OCI-LY7 (cell line): ENCODE data around the gene LPCAT1. TPM values are rescaled to one million over a fixed set of nuclear protein-coding genes. Genes with fewer than 3 reads are reported as not detected.

Experiments
- BruUV-seq: library from RNA; stranded (reverse); fragments of 400-500 nt; replicated peaks from 2 replicates; lab custom pipeline; 2021; lab: Mats Ljungman, UMichigan
- CTCF ChIA-PET: fragments of 300-600 bp; sonication (Branson Sonifier 250); formaldehyde crosslinking; loops from one replicate; lab custom pipeline; 2022; ENCODE audit warnings: antibody characterized with exemption; ENCODE audit not compliant: unreplicated experiment; lab: Charles Lee
- POLR2A ChIA-PET: fragments of 300-600 bp; sonication (Branson Sonifier 250); formaldehyde crosslinking; loops from one replicate; lab custom pipeline; 2022; ENCODE audit warnings: antibody characterized with exemption; lab: Charles Lee
- DNase-seq: peaks from one replicate; pipeline ENCODE4 v3.0.0-alpha.2; 2015; ENCODE audit warnings: low spot score
- H2AFZ ChIP-seq: fragments of 200-600 bp; sonication (generic), shearing (Covaris generic); 2 replicates; pipeline ENCODE4 v1.6.1; 2014; ENCODE audit warnings: mild to moderate bottlenecking, antibody characterized with exemption, low read length, moderate library complexity
- H3K27ac ChIP-seq: fragments of 200-600 bp; sonication (generic); 2 replicates; pipeline ENCODE4 v1.5.1; 2014; ENCODE audit warnings: mixed run types, low read depth, mild to moderate bottlenecking, moderate library complexity, low read length, inconsistent platforms; ENCODE audit not compliant: poor library complexity, severe bottlenecking
- H3K36me3 ChIP-seq: fragments of 200-600 bp; sonication (generic); 2 replicates; pipeline ENCODE4 v1.6.1; 2014; ENCODE audit warnings: mild to moderate bottlenecking, antibody characterized with exemption, low read length, moderate library complexity, mixed read lengths; ENCODE audit not compliant: insufficient read depth
- H3K4me1 ChIP-seq: fragments of 200-600 bp; sonication (generic); 2 replicates; pipeline ENCODE4 v1.5.1; 2014; ENCODE audit warnings: mild to moderate bottlenecking, low read length; ENCODE audit not compliant: insufficient read depth, poor library complexity, severe bottlenecking
- H3K4me2 ChIP-seq: fragments of 200-600 bp; sonication (generic); 2 replicates; pipeline ENCODE4 v1.6.1; 2014; ENCODE audit warnings: mild to moderate bottlenecking, low read length
- H3K4me3 ChIP-seq: fragments of 200-600 bp; sonication (generic); 2 replicates; pipeline ENCODE4 v1.5.1; 2014; ENCODE audit warnings: mild to moderate bottlenecking, low read depth, low read length; ENCODE audit not compliant: poor library complexity, severe bottlenecking
- H3K79me2 ChIP-seq: fragments of 200-600 bp; sonication (generic); 2 replicates; pipeline ENCODE4 v1.6.1; 2016; ENCODE audit warnings: low read depth, mild to moderate bottlenecking, low read length, moderate library complexity, mixed read lengths; ENCODE audit not compliant: insufficient read depth
- H3K9me2 ChIP-seq: fragments of 200-600 bp; sonication (generic); 2 replicates; pipeline ENCODE4 v1.6.1; 2016; ENCODE audit warnings: mild to moderate bottlenecking, low read length, mixed read lengths; ENCODE audit not compliant: insufficient read depth
- H3K9me3 ChIP-seq: fragments of 200-600 bp; sonication (generic); 2 replicates; pipeline ENCODE4 v1.6.1; 2014; ENCODE audit warnings: mild to moderate bottlenecking, mixed run types, low read length, mixed read lengths
- H4K20me1 ChIP-seq: fragments of 200-600 bp; sonication (generic); 2 replicates; pipeline ENCODE4 v1.6.1; 2014; ENCODE audit warnings: mild to moderate bottlenecking, antibody characterized with exemption, low read length, moderate library complexity, mixed read lengths; ENCODE audit not compliant: insufficient read depth
- CTCF ChIP-seq: fragments of 200-600 bp; sonication (generic); conservative IDR thresholded peaks from 2 replicates; pipeline ENCODE4 v1.5.1; 2014; ENCODE audit warnings: mild to moderate bottlenecking, antibody characterized with exemption, low read length, moderate library complexity, mixed read lengths
- EZH2phosphoT487 ChIP-seq: fragments of 200-600 bp; sonication (generic); IDR thresholded peaks from 2 replicates; pipeline ENCODE4 v1.6.1; 2018; ENCODE audit warnings: low read depth, borderline replicate concordance, mild to moderate bottlenecking, mixed run types, antibody characterized with exemption, low read length, moderate library complexity, mixed read lengths
- intact Hi-C: fragments of 100-400 bp; cut with micrococcal nuclease; formaldehyde crosslinking; loops from one replicate; pipeline ENCODE4 v1.10.0; 2022; ENCODE audit not compliant: unreplicated experiment
- total RNA-seq, 2 experiments: library from RNA; depleted of rRNA in 1 of 2; stranded (reverse); fragments of >200 nt in 1 of 2; shearing (Covaris generic) in 1 of 2; gene quantifications; 2 replicates each; pipeline ENCODE4 v1.2.3, GENCODE V29; 2014 to 2022

LPCAT1 gene
- total RNA-seq, 2 experiments from 2014 or later = 47.7 to 63.6 TPM

GRCh38 chr5:1437876-1438559 is 85.7 kb downstream of the LPCAT1 start:
- POLR2A ChIA-PET = no interaction called here
- H3K4me3 ChIP-seq = no peak overlapping the region
- no TSS peak for BruUV-seq
- CTCF ChIA-PET = no interaction called here
- no peaks in the 10 kb centered on the region for H3K36me3 ChIP-seq
- no peaks in the 10 kb centered on the region for H3K79me2 ChIP-seq
- H3K27ac ChIP-seq = no peak overlapping the region
- DNase-seq = no peak
- no peaks in the 10 kb centered on the region for H3K9me2 ChIP-seq
- no peaks in the 10 kb centered on the region for H3K4me1 ChIP-seq
- TF ChIP-seq EZH2phosphoT487 (no peak), CTCF (no peak)
- H3K4me2 ChIP-seq = no peak overlapping the region
- intact Hi-C loops = no loop called here
- no peaks in the 10 kb centered on the region for H4K20me1 ChIP-seq
- no peak overlapping the region for H2AFZ ChIP-seq
- no peaks in the 10 kb centered on the region for H3K9me3 ChIP-seq

DNA sequence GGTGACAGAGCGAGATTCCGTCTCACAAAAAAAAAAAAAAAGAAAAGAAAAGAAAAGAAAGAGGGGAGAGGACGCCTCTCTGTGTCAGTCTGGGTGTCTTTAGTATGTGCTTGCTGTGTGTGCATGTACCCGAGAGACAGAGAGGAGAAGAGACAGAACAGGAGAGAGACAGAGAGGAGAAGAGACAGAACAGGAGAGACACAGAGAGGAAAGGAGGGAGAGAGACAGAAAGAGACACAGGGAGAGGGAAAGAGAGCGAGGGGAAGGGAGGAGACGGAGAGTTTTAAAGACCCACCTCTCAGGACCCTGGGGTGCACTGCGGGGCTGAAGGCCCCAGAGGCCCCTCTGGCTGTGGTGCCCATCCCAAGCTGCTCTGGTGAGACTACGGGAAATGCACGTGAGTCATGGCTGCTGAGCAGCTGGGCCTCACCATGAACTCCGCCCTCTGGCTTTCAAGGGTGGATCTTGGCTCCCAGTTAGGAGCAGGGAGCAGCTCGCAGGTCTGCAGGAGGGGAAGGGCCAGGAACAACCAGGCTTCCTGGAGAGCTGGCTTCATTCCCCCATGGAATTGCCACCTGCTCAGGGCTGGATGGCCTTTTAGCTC is 86.4 kb downstream of the LPCAT1 start:
- no peak overlapping the region for H3K27ac ChIP-seq
- TF ChIP-seq EZH2phosphoT487 = no peak
- TF ChIP-seq CTCF = no peak
- DNase-seq = no peak
- no peaks in the 10 kb centered on the region for H3K9me2 ChIP-seq
- ChIA-PET CTCF (no interaction called here), POLR2A (no interaction called here)
- no TSS peak for BruUV-seq
- intact Hi-C loops = no loop called here
- no peaks in the 10 kb centered on the region for H3K9me3 ChIP-seq
- no peak overlapping the region for H3K4me3 ChIP-seq
- no peaks in the 10 kb centered on the region for H3K79me2 ChIP-seq
- no peaks in the 10 kb centered on the region for H3K36me3 ChIP-seq
- no peaks in the 10 kb centered on the region for H4K20me1 ChIP-seq
- no peak overlapping the region for H3K4me2 ChIP-seq
- H2AFZ ChIP-seq = no peak overlapping the region
- no peaks in the 10 kb centered on the region for H3K4me1 ChIP-seq

DNA sequence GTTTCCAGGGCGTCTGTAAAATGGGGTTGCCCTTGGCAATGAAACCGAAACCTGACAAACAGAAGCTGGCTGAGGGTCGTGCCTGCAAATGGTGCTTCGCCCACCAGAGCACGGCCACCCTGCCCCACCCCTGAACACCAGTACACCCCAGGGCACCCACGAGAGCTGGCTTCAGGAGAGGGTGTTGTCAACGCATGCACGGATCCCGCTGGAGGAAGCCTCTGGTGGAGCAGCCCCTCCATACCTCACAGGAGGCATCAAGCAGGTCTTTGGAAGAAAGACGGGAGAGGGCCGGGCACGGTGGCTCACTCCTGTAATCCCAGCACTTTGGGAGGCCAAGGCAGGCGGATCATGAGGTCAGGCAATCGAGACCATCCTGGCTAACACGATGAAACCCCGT is 87.1 kb downstream of the LPCAT1 start:
- intact Hi-C loops = no loop called here
- ChIA-PET POLR2A (no interaction called here), CTCF (no interaction called here)
- Histone ChIP-seq H3K36me3 (no peaks in the 10 kb centered on the region), H3K27ac (no peak overlapping the region), H4K20me1 (no peaks in the 10 kb centered on the region), H3K9me3 (no peaks in the 10 kb centered on the region), H3K79me2 (no peaks in the 10 kb centered on the region), H3K4me1 (no peaks in the 10 kb centered on the region), H3K9me2 (no peaks in the 10 kb centered on the region), H3K4me3 (no peak overlapping the region), H2AFZ (no peak overlapping the region), H3K4me2 (no peak overlapping the region)
- DNase-seq = no peak
- BruUV-seq = no TSS peak
- no peak for TF ChIP-seq CTCF
- TF ChIP-seq EZH2phosphoT487 = no peak
